Choroid plexus epithelial cell (primary cell): ENCODE data around the gene UBE2Z.

Source experiments
- DNase-seq: peaks from one replicate; pipeline ENCODE4 v3.0.0-alpha.2; 2010; ENCODE audit warnings: low read depth
- H3K4me3 ChIP-seq: 2 replicates; pipeline ENCODE4 v1.5.1; 2011; ENCODE audit warnings: low read depth, mild to moderate bottlenecking, control low read depth, low read length, moderate library complexity
- TF ChIP-seq, protein P1 (sequence below): conservative IDR thresholded peaks from 2 replicates; pipeline ENCODE4 v1.5.1; 2011; ENCODE audit warnings: low read depth, mild to moderate bottlenecking, control low read depth, inconsistent platforms, low read length, moderate library complexity

UBE2Z gene

DNA sequence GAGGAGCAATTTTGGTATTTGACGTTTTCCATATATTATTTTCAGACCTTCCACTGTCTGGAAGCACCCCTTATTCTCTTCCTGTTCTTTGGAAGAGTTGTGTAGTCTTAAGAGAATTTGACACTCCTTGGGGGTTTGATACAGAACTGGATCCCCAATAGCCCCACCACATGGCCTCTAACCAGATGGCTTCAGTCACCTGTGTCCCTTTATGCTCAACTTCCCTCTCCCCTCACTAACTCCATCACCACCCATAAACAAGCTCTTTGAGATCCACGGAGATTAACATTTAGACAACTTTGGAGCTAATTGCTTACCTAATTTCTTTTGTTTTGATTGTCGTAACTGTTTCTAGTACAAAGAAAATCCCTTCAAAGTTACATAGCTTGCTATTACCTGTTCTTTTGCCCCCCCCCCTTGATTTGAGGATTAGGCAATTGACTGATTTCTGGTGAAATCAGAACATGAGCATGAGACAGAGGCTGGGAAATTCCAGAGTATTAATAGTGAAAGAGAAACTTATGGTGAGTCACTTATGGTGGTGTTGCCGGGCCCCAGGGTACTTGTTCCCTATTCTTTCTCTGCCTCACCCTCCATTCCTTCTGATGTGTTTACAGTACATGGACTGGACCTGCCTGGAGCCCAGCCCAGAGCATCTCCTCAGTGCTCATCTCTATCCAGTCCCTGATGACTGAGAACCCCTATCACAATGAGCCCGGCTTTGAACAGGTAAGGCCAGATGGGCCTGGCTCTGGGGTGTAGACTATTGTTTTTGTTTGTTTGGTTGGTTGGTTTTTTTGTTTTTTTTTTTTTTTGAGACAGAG, 7.5 kb downstream of the UBE2Z start:
- DNase-seq, result peak; percentile 96
- H3K4me3 ChIP-seq, result no peak overlapping the region

DNA sequence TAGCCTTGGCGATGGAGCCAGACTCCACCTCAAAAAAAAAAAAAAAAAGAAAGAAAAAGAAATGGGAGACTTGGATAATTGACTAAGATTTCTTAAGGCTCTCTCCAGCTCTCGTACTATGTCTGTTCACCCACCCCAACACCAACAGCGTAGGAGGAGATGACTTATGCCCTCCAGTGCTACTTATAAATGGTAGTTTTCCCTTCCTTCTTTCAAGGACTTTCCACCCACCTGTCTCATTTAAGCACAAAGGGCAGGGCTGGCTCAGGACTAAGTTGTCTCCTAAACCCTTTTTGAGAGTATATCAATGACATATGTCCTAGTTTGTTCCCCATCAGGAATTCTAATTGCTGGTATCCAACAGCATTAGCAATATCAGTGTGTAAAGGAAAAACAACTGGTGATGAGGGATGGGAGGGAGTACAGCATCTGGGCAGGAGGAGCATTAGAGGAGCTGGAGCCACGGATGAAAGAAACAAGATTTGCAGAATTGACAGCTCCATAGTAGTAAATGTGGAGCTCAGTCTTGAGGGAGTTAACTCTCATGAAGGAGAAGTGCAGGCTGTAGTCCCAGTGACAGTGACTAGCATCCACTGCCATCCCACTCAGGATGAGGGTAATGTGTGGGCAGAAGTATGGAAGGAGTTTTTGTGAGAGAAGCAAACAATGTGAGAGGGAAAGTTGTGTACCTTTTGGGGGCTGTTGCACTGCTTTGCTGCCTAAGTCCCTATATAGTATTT, 17.2 kb downstream of the UBE2Z start:
- TF ChIP-seq, protein P1, sequence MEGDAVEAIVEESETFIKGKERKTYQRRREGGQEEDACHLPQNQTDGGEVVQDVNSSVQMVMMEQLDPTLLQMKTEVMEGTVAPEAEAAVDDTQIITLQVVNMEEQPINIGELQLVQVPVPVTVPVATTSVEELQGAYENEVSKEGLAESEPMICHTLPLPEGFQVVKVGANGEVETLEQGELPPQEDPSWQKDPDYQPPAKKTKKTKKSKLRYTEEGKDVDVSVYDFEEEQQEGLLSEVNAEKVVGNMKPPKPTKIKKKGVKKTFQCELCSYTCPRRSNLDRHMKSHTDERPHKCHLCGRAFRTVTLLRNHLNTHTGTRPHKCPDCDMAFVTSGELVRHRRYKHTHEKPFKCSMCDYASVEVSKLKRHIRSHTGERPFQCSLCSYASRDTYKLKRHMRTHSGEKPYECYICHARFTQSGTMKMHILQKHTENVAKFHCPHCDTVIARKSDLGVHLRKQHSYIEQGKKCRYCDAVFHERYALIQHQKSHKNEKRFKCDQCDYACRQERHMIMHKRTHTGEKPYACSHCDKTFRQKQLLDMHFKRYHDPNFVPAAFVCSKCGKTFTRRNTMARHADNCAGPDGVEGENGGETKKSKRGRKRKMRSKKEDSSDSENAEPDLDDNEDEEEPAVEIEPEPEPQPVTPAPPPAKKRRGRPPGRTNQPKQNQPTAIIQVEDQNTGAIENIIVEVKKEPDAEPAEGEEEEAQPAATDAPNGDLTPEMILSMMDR, result no peak
- no peak overlapping the region for H3K4me3 ChIP-seq
- DNase-seq, result no peak

More for the DNA sequence above, 7.5 kb downstream of the UBE2Z start:
- TF ChIP-seq, protein P1, result no peak

DNA sequence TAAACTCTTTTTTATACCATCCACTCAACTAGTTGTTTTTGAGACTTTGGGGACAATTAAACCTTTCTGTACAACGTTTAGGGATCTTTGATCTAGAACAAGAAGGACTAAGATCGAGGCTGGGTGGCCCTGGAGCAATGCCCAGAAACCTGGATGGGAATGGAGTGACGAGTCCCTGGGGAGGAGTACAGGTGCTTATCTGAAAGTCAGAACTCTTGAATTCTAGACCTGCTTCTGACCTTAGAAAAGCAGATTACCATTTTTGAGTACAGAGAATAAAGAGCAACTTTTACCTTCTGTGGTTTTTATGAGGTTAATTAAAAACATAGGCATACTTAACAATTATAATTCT, 17.8 kb downstream of the UBE2Z start:
- no peak overlapping the region for H3K4me3 ChIP-seq
- no peak for DNase-seq
- TF ChIP-seq, protein P1, result no peak

DNA sequence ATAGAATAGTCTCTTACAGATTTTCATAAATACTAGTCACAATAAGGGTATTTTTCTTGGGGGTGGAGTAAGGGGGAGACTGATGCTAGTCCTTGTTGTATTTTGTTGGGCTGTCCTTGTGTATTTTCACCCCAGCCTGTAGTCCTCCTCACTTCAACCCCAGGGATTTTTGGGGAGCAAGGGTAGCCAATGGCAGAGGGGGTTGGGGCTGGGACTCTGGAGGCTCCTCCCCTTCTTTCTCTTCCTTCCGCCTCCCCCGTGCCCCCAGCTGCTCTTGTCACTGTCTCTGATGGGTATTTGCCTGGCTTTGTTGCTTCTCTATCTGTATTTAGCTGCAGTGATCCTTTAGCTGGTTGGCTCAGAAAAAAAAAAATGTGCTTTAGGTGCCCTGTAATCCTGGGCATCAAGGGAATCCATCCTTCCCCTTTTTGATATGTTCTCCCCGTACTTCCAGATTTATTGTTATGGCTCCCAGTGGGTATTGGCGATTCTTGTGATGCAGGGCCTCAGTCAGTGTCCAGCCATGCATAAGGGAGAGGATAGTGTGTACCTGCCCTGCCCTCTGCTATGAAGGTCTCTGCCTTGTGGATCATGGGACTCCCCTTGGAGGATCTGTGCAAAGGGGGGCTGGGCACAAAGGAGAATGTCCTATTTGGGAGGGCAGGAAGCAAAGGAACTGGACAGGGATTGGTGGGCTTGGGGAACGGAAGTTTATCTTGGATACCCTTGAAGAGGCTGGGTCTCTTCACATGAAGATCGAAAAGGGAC, 20.0 kb downstream of the UBE2Z start:
- no peak for DNase-seq
- TF ChIP-seq, protein P1, result no peak
- H3K4me3 ChIP-seq, result no peak overlapping the region

DNA sequence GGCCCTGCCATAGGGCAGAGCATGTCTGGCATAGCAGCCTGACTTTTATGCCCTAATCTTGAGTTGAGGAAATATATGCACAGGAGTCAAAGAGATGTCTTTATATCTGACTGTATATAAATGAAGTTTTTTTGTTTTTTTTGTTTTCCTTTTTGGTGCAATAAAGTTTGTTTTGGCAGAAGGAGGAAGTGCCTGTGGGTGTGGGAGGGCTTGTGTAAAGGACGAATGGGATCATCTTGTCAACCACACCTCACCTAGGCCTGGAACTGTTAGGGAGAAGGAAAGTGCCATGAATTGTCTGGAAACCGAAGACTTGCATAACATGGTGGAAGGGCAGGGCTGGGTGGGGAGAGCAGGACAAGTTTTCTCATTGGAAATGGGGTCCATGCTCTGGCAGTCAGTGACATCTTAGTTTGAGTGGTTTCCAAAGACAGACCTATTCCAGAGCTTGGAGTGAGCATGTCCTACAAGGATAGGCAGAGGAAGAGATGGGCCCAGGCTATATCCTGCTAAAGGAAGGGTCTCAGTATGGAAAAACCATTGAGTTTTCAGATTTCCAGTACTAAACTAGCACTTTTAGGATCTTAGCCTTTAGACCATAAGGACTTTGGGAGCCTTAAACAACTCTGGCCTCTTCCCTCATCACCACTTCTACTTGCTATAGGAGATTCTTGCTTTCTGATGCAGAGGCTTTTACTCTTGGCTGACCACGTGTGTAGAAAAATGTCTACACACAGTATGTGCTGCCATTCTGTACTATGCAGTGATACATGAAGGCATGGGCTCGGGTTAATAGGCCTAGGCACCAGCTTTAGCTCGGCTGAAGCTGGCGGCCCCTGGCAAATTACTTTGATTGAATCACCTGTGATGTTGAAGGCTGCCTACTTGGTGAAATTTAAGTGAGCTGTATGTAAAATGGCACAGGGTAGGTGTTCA, 20.9 kb downstream of the UBE2Z start:
- no peak for DNase-seq
- TF ChIP-seq, protein P1, result no peak

DNA sequence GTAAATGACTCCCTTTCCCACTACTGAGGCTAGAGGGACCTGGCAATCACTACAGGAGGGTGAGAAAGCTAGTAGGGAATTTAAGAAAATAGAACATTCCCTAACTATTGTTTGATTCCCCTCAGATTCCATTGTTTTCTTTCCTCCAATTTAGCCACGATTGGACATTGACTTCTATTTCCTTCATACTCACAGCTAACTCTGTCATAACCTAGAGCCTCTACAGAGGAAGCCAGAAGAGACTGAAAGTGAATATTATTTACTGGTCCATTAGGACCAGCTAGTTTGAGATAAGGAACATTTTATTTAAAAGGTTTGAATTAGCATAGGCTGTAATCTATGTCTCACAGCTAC, 21.6 kb downstream of the UBE2Z start:
- H3K4me3 ChIP-seq, result no peak overlapping the region
- no peak for DNase-seq
- TF ChIP-seq, protein P1, result no peak

More for the DNA sequence above, 20.9 kb downstream of the UBE2Z start:
- no peak overlapping the region for H3K4me3 ChIP-seq
